HepG2 (cell line): ENCODE measurements around the gene ELOVL7. TPM values are rescaled to one million over a fixed set of nuclear protein-coding genes. Genes with fewer than 3 reads are reported as not detected.
A peak's percentile ranks its signal among the peaks of the same experiment; 100 is the strongest.

ENCODE experiments used
- CHD4 ChIP-seq: fragments of 200-600 bp; sonication (generic); IDR thresholded peaks from 2 replicates; pipeline ENCODE4 v1.7.0; 2017; ENCODE audit warnings: mild to moderate bottlenecking, low read length, borderline replicate concordance
- DNMT3B ChIP-seq: conservative IDR thresholded peaks from 2 replicates; pipeline ENCODE4 v1.6.1; 2016; ENCODE audit warnings: missing biosample characterization, control low read depth
- JUNB ChIP-seq: sonication (generic); formaldehyde crosslinking; IDR thresholded peaks from 2 replicates; pipeline ENCODE4 v1.8.0; 2022; ENCODE audit warnings: missing genetic modification reagents, mild to moderate bottlenecking, borderline replicate concordance
- PHF21A ChIP-seq: sonication (generic); formaldehyde crosslinking; IDR thresholded peaks from 2 replicates; pipeline ENCODE4 v1.5.0; 2020; ENCODE audit warnings: mild to moderate bottlenecking, missing genetic modification reagents
- PPARG ChIP-seq: conservative IDR thresholded peaks from 2 replicates; pipeline ENCODE4 v1.6.1; 2016; ENCODE audit warnings: missing biosample characterization, missing genetic modification reagents
- RFX1 ChIP-seq: fragments of 450-650 bp; IDR thresholded peaks from 2 replicates; pipeline ENCODE4 v1.6.1; 2017
- SUZ12 ChIP-seq: fragments of 150-350 bp; IDR thresholded peaks from 2 replicates; pipeline ENCODE4 v1.6.1; 2014; ENCODE audit warnings: low read depth, low read length
- ZC3H4 ChIP-seq: sonication (generic); formaldehyde crosslinking; IDR thresholded peaks from 2 replicates; pipeline ENCODE4 v1.4.0; 2020; ENCODE audit warnings: missing genetic modification reagents, borderline replicate concordance
- ZNF143 ChIP-seq: sonication (generic); formaldehyde crosslinking; IDR thresholded peaks from 2 replicates; pipeline ENCODE4 v1.4.0; 2020; ENCODE audit warnings: missing genetic modification reagents
- ZNF672 ChIP-seq: sonication (generic); formaldehyde crosslinking; IDR thresholded peaks from 2 replicates; pipeline ENCODE4 v1.8.1; 2022; ENCODE audit warnings: missing genetic modification reagents
- ZNF713 ChIP-seq: sonication (generic); formaldehyde crosslinking; IDR thresholded peaks from 2 replicates; pipeline ENCODE4 v1.4.0; 2020; ENCODE audit warnings: mild to moderate bottlenecking, missing genetic modification reagents
- polyA plus RNA-seq, 8 experiments: library from polyadenylated mRNA; depleted of rRNA in 3 of 8; stranded (reverse) in 7 of 8; unstranded in 1 of 8; fragments of >200 nt; fragmentation: Illumina TruSeq in 4 of 8; extraction: Trizol in 4 of 8; gene quantifications; 2 replicates each; pipeline versions ENCODE4 v1.2.1 to v1.2.3, GENCODE V29; 2011 to 2016; ENCODE audit warnings: low read depth in 4 of 8, missing spikeins in 1 of 8, mixed read lengths in 1 of 8; ENCODE audit not compliant: insufficient read depth in 1 of 8
- total RNA-seq, 5 experiments: library from RNA; depleted of rRNA; stranded (reverse); fragments of >200 nt; fragmentation: Illumina TruSeq; extraction: Trizol; gene quantifications; 2 replicates each; pipeline ENCODE4 v1.2.3, GENCODE V29; 2016; ENCODE audit warnings: low read depth in 1 of 5
- TF ChIP-seq, protein P1 (sequence below): sonication (generic); formaldehyde crosslinking; IDR thresholded peaks from 2 replicates; pipeline ENCODE4 v1.9.0; 2021; ENCODE audit warnings: missing genetic modification reagents, borderline replicate concordance
- TF ChIP-seq, protein P2 (sequence below): sonication (generic); formaldehyde crosslinking; IDR thresholded peaks from 2 replicates; pipeline ENCODE4 v1.8.1; 2023; ENCODE audit warnings: mild to moderate bottlenecking, missing genetic modification reagents
- TF ChIP-seq, protein P3 (sequence below): sonication (generic); formaldehyde crosslinking; IDR thresholded peaks from 2 replicates; pipeline ENCODE4 v1.5.0; 2020; ENCODE audit warnings: mild to moderate bottlenecking, missing genetic modification reagents, moderate library complexity
- TF ChIP-seq, protein P4 (sequence below): sonication (generic); formaldehyde crosslinking; IDR thresholded peaks from 2 replicates; pipeline ENCODE4 v1.4.0; 2020; ENCODE audit warnings: low read depth, missing genetic modification reagents
- TF ChIP-seq, protein P5 (sequence below): sonication (generic); formaldehyde crosslinking; IDR thresholded peaks from 2 replicates; pipeline ENCODE4 v1.4.0; 2020; ENCODE audit warnings: missing genetic modification reagents

Gene ELOVL7
- total and polyA plus RNA-seq, 2 of the 13 experiments (the other 11 are each of a cell fraction or from before 2014, with no cell fraction given), result 4.5 to 7.3 TPM

DNA sequence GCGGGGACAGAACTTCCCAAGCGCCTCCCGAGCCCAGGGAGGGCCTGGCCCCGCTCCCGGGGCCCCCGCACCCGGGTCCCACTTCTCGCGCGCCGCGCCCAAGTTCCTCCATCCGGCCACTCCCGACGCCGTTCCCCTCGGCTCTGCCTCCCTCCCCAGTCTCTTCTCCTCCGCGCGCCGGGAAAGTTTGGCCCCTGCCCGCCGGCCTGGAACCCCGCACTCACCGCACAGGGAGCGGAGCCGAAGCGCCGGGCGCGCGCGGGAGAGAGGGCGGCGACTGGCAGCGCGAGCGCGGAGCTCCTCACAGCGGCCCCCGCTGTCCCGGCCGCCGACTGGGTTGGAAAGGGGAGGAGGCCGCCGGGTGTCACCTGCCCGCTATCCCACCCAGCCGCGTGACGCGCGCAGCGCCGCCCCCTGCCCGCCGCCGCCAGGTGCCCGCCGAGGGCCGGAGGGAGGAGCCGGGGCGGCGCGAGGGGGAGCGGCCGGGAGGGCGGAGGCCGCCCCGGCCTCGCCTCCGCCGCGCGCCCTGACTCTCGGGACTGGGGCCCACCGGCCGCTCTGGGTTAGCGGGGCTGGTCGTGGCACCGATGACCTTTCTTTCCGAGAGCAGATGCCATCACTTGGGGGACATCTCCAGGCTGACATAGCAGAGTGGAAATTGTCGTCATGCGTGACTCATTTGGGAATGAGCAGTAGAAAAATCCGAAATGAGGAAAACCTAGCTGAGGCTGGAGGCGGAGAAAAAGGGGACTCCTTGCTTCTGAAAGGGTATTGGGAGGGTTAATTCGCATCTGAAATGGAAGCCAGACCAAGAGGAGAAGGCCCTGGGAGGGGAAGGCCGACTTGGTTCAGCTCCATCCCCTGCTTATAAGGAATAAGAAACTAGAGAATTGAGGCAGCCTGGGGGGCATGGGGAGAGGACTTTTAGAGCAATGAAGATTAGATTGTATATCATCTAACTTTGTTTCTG lies at the start of gene ELOVL7 (continued):
- TF ChIP-seq ZC3H4 (no peak), ZNF143 (CRISPR knock-in tag) (no peak), CHD4 (no peak), SUZ12 (no peak), JUNB (CRISPR knock-in tag) (no peak), DNMT3B (CRISPR knock-in tag) (no peak), RFX1 (no peak), PPARG (no peak), PHF21A (peak; percentile 49; the same call in 1 of the 2 replicates), ZNF713 (CRISPR knock-in tag) (no peak), ZNF672 (CRISPR knock-in tag) (no peak; the same call in 1 of the 2 replicates)
- TF ChIP-seq, protein P1, sequence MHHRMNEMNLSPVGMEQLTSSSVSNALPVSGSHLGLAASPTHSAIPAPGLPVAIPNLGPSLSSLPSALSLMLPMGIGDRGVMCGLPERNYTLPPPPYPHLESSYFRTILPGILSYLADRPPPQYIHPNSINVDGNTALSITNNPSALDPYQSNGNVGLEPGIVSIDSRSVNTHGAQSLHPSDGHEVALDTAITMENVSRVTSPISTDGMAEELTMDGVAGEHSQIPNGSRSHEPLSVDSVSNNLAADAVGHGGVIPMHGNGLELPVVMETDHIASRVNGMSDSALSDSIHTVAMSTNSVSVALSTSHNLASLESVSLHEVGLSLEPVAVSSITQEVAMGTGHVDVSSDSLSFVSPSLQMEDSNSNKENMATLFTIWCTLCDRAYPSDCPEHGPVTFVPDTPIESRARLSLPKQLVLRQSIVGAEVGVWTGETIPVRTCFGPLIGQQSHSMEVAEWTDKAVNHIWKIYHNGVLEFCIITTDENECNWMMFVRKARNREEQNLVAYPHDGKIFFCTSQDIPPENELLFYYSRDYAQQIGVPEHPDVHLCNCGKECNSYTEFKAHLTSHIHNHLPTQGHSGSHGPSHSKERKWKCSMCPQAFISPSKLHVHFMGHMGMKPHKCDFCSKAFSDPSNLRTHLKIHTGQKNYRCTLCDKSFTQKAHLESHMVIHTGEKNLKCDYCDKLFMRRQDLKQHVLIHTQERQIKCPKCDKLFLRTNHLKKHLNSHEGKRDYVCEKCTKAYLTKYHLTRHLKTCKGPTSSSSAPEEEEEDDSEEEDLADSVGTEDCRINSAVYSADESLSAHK (CRISPR knock-in tag), result no peak
- TF ChIP-seq, protein P2, sequence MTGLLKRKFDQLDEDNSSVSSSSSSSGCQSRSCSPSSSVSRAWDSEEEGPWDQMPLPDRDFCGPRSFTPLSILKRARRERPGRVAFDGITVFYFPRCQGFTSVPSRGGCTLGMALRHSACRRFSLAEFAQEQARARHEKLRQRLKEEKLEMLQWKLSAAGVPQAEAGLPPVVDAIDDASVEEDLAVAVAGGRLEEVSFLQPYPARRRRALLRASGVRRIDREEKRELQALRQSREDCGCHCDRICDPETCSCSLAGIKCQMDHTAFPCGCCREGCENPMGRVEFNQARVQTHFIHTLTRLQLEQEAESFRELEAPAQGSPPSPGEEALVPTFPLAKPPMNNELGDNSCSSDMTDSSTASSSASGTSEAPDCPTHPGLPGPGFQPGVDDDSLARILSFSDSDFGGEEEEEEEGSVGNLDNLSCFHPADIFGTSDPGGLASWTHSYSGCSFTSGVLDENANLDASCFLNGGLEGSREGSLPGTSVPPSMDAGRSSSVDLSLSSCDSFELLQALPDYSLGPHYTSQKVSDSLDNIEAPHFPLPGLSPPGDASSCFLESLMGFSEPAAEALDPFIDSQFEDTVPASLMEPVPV, result no peak
- TF ChIP-seq, protein P3, sequence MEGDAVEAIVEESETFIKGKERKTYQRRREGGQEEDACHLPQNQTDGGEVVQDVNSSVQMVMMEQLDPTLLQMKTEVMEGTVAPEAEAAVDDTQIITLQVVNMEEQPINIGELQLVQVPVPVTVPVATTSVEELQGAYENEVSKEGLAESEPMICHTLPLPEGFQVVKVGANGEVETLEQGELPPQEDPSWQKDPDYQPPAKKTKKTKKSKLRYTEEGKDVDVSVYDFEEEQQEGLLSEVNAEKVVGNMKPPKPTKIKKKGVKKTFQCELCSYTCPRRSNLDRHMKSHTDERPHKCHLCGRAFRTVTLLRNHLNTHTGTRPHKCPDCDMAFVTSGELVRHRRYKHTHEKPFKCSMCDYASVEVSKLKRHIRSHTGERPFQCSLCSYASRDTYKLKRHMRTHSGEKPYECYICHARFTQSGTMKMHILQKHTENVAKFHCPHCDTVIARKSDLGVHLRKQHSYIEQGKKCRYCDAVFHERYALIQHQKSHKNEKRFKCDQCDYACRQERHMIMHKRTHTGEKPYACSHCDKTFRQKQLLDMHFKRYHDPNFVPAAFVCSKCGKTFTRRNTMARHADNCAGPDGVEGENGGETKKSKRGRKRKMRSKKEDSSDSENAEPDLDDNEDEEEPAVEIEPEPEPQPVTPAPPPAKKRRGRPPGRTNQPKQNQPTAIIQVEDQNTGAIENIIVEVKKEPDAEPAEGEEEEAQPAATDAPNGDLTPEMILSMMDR (CRISPR knock-in tag), result peak; percentile 69
- TF ChIP-seq, protein P4, sequence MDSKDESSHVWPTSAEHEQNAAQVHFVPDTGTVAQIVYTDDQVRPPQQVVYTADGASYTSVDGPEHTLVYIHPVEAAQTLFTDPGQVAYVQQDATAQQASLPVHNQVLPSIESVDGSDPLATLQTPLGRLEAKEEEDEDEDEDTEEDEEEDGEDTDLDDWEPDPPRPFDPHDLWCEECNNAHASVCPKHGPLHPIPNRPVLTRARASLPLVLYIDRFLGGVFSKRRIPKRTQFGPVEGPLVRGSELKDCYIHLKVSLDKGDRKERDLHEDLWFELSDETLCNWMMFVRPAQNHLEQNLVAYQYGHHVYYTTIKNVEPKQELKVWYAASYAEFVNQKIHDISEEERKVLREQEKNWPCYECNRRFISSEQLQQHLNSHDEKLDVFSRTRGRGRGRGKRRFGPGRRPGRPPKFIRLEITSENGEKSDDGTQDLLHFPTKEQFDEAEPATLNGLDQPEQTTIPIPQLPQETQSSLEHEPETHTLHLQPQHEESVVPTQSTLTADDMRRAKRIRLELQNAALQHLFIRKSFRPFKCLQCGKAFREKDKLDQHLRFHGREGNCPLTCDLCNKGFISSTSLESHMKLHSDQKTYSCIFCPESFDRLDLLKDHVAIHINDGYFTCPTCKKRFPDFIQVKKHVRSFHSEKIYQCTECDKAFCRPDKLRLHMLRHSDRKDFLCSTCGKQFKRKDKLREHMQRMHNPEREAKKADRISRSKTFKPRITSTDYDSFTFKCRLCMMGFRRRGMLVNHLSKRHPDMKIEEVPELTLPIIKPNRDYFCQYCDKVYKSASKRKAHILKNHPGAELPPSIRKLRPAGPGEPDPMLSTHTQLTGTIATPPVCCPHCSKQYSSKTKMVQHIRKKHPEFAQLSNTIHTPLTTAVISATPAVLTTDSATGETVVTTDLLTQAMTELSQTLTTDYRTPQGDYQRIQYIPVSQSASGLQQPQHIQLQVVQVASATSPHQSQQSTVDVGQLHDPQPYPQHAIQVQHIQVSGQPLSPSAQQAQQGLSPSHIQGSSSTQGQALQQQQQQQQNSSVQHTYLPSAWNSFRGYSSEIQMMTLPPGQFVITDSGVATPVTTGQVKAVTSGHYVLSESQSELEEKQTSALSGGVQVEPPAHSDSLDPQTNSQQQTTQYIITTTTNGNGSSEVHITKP (CRISPR knock-in tag), result no peak
- TF ChIP-seq, protein P5, sequence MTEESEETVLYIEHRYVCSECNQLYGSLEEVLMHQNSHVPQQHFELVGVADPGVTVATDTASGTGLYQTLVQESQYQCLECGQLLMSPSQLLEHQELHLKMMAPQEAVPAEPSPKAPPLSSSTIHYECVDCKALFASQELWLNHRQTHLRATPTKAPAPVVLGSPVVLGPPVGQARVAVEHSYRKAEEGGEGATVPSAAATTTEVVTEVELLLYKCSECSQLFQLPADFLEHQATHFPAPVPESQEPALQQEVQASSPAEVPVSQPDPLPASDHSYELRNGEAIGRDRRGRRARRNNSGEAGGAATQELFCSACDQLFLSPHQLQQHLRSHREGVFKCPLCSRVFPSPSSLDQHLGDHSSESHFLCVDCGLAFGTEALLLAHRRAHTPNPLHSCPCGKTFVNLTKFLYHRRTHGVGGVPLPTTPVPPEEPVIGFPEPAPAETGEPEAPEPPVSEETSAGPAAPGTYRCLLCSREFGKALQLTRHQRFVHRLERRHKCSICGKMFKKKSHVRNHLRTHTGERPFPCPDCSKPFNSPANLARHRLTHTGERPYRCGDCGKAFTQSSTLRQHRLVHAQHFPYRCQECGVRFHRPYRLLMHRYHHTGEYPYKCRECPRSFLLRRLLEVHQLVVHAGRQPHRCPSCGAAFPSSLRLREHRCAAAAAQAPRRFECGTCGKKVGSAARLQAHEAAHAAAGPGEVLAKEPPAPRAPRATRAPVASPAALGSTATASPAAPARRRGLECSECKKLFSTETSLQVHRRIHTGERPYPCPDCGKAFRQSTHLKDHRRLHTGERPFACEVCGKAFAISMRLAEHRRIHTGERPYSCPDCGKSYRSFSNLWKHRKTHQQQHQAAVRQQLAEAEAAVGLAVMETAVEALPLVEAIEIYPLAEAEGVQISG (CRISPR knock-in tag), result peak; percentile 71; the same call in 1 of the 2 replicates
